Measurements from ENCODE around the gene RMI2.

- no peak for TF ChIP-seq CHD2 (IDR thresholded peaks at IDR 0.05; ENCODE audit: low read length, partially characterized antibody)
- TF ChIP-seq CTCF (IDR thresholded peaks at IDR 0.05) = no peak
- no peak for TF ChIP-seq POLR2A (IDR thresholded peaks at IDR 0.05; ENCODE audit: low read length)
- no peak for TF ChIP-seq ESRRA (IDR thresholded peaks at IDR 0.05; ENCODE audit: borderline replicate concordance, low read length)
- TF ChIP-seq JUN (IDR thresholded peaks at IDR 0.05) = no peak
- TF ChIP-seq EP300 (IDR thresholded peaks at IDR 0.05) = no peak
Observed at GRCh38 chr16:11322823-11323222, 22.4 kb upstream of the RMI2 start.
